HG02885 (cell line): ENCODE measurements around the gene SCN4A.
"Not testable (repeated sequence)": the region's sequence is repeated elsewhere in the genome, so short reads cannot be mapped to it uniquely, and the experiment has no call there.

Source experiments
- ATAC-seq: cut with Tn5 transposase; IDR thresholded peaks from one replicate; pipeline ENCODE4 v1.9.1; 2021; ENCODE audit warnings: mild to moderate bottlenecking; ENCODE audit not compliant: unreplicated experiment, poor library complexity

The SCN4A gene

DNA sequence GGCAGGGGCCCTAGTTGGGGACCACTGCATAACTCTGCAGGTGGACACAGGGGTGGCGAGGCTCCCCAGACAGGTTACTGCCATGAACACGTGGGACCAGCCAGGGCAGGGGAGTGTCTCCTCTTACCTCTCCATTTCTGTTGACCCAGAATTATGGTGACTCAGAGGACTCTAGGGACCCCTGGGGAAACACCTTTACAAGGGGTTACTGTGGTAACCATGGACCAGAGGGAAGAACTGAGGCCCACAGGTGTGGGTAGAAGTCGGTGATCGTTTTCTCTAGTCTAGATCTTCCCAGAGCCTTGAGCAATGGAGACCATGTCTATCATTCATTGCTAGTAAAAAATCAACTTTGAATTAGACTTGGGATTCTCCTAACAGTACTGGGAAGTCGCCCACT lies 51.9 kb downstream of the SCN4A start:
- not testable (repeated sequence) for ATAC-seq

- not testable (repeated sequence) for ATAC-seq
Measured at GRCh38 chr17:63920050-63920449, 52.7 kb downstream of the SCN4A start.

DNA sequence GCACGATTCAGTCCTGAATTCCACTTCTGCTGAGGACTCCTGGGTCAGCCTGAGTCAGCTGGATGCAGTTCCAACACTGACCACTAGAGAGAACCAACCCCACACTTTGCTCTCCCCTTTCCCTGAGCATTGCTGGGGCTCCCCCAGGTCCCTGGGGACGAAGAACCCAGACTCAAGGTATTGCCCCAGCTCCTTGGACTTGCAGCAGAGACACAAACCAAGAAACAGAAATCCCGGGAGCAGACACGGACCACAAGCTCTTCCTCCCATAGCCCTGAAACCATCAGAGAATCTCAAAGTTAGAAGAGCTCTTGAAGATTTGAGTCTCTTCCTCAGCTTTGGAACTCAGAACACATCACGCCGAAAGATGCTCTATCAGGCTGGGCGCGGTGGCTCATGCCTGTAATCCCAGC lies 53.4 kb downstream of the SCN4A start:
- peak; percentile 74 for ATAC-seq

GRCh38 chr17:63918789-63919305 lies 53.9 kb downstream of the SCN4A start, which contains the start of gene GH1:
Gene GH1, minus strand, starts transcription at chr17:63918839. Its CDS starts 63 bp downstream, at chr17:63918776.
- ATAC-seq: not testable (repeated sequence)

- ATAC-seq: no peak
Measured at GRCh38 chr17:63918305-63918704, 54.4 kb downstream of the SCN4A start.

DNA sequence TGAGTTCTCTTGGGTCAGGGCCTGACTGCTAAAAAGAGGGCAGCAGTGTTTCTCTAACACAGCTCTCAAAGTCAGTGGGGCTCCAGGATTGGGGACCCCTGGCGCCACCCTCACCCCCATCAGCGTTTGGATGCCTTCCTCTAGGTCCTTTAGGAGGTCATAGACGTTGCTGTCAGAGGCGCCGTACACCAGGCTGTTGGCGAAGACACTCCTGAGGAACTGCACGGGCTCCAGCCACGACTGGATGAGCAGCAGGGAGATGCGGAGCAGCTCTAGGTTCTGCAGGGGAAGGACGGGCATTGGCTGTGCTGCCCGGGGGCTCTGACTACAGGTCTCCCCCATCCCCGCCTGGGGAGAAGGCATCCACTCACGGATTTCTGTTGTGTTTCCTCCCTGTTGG lies 55.1 kb downstream of the SCN4A start:
- no peak for ATAC-seq

- not testable (repeated sequence) for ATAC-seq
Measured at GRCh38 chr17:63917206-63917605, 55.5 kb downstream of the SCN4A start.

GRCh38 chr17:63916566-63917185 lies 56.0 kb downstream of the SCN4A start:
- no peak for ATAC-seq

DNA sequence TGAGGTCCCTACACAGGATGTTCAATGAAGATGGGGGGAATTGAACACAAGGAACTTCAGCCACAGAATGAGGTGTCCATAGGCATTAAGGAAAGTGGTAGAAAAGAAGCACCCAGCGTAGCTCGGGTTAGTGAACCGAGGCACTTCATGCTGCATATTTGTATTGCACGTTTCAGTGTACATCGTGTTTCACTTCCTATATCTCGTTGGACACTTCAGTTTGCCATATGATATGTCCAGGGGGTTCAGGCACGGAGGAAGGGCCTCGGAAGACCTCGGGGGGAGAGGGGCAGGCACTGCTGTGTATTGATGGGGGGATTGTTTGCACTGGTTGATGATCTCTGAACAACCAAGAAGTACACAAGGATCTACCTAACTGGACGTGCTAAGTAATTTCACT lies 57.0 kb downstream of the SCN4A start:
- ATAC-seq: not testable (repeated sequence)

- ATAC-seq: no peak
Measured at GRCh38 chr17:63914471-63914870, 58.2 kb downstream of the SCN4A start.

DNA sequence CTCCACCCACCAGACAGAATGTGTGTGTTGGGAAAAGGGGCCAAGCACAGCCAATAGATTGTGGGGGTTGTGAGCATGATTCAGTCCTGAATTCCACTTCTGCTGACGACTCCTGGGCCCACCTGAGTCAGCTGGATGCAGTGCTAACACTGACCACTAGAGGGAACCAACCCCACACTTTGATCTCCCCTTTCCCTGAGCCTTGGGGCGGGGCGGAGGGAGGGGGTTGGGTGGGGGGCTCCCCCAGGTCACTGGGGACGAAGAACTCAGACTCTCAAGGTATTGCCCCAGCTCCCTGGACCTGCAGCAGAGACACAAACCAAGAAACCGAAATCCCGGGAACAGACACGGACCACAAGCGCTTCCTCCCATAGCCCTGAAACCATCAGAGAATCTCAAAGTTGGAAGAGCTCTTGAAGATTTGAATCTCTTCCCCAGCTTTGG lies 61.0 kb downstream of the SCN4A start:
- ATAC-seq: no peak

DNA sequence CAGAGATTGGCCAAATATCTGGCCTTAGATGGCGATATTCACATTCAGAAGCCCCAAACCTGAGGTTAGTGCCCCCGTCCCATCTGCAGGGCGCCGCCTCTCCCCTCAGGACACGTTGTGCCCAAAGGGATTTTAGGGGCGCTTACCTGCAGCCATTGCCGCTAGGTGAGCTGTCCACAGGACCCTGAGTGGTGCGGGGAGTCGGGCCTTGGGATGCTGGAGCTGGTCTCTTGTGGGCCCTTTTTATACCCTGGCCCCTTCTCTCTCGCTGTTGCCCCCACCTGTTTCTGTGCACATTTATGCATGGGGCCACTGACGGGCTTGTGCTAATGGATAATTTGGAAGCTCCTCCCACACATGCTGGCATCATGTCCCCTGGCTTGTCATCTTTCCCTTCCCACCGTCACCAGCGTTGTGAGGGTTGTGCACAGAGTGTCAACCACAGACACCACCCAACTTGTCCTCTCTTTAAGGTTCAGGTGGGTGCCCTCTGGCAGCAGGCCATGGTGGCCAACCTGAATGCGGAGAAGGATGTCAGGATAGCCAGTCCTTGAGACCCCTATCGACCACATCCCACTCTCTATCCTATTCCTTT lies 61.6 kb downstream of the SCN4A start, which contains the start of gene CSHL1:
Gene CSHL1 (minus strand): TSS at position 218 of the 595 bp plus-strand sequence. CDS start 62 bp downstream, at position 156.
- no peak for ATAC-seq

DNA sequence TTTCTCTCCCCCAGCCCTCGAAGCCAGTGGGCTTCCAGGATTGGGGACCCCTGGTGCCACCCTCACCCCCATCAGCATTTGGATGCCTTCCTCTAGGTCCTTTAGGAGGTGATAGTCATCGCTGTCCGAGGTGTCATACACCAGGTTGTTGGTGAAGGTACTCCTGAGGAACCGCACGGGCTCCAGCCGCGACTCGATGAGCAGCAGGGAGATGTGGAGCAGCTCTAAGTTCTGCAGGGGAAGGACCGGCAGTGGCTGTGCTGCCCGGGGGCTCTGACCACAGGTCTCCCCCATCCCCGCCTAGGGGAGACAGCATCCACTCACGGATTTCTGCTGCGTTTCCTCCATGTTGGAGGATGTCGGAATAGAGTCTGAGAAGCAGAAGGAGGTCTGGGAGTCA lies 62.6 kb downstream of the SCN4A start:
- ATAC-seq: no peak

- not testable (repeated sequence) for ATAC-seq
Measured at GRCh38 chr17:63909586-63909985, 63.1 kb downstream of the SCN4A start.

- not testable (repeated sequence) for ATAC-seq
Measured at GRCh38 chr17:63907161-63907778, 65.4 kb downstream of the SCN4A start.

DNA sequence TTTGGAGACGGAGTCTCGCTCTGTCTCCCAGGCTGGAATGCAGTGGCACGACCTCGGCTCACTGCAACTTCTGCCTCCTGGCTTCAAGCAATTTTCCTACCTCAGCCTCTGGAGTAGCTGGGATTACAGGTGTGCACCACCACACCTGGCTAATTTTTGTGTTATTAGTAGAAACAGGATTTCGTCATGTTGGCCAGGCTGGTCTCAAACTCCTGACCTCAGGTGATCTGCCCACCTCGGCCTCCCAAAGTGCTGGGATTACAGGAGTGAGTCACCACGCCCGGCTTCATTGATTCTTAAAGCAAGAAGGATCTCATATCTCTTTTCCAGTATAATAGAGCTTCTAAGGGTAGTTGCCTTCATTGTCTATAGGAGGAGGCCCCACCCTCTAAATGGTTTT lies 67.9 kb downstream of the SCN4A start:
- not testable (repeated sequence) for ATAC-seq

- ATAC-seq: not testable (repeated sequence)
Measured at GRCh38 chr17:63903787-63904201, 68.9 kb downstream of the SCN4A start.

- not testable (repeated sequence) for ATAC-seq
Measured at GRCh38 chr17:63901971-63902370, 70.7 kb downstream of the SCN4A start.

DNA sequence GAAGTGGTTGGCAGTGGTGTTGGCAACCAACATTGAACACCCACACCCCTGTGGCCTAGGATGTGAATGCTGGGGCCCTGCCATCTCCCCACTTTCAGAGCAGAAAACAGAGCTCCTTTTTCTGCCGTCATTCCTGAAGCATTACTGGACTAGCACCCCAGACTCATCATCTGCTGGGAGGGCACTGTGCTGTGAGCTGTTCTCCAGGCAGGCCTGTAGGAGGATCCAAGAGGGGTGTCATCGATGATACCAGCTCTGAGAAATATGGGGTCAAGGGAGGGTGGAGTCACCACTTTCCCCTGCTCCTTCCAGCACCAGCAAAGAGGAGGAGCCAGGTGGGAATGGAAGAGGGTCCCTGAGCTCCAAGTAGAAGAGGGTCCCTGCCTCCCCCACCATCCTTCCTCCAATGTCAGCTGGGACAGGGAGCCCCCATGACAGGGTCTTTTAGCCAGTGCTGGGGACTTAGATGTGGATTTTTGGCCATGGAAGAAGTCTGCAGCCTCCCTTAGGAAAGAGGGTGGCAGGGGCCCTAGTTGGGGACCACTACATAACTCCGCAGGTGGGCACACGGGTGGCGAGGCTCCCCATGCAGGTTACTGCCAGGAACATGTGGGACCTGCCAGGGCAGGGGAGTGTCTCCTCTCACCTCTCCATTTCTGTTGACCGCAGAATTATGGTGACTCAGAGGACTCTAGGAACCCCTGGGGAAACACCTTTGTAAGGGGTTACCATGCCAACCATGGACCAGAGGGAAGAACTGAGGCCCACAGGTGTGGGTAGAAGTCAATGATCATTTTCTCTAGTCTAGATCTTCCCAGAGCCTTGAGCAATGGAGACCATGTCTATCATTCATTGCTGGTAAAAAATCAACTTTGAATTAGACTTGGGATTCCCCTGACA lies 73.6 kb downstream of the SCN4A start:
- not testable (repeated sequence) for ATAC-seq
